Epidermal melanocyte (primary cell): ENCODE data around the gene OPALIN.

Experiments used
- DNase-seq: peaks from one replicate; pipeline ENCODE4 v3.0.0; 2011; ENCODE audit warnings: low spot score; ENCODE audit not compliant: insufficient read length

The OPALIN gene

GRCh38 chr10:96301616-96302015, 57.2 kb downstream of the OPALIN start:
- DNase-seq = no peak

- no peak for DNase-seq
These were observed 59.4 kb downstream of the OPALIN start for GRCh38 chr10:96299383-96299782.

GRCh38 chr10:96298362-96298761, 60.4 kb downstream of the OPALIN start:
- no peak for DNase-seq

GRCh38 chr10:96297486-96297885, 61.3 kb downstream of the OPALIN start:
- no peak for DNase-seq

GRCh38 chr10:96295475-96295874, 63.3 kb downstream of the OPALIN start:
- no peak for DNase-seq
